SK-MEL-5 (cell line): ENCODE measurements around the gene SLC6A17. TPM values are rescaled to one million over a fixed set of nuclear protein-coding genes. Genes with fewer than 3 reads are reported as not detected.
A peak's percentile ranks its signal among the peaks of the same experiment; 100 is the strongest.

ENCODE experiments used
- DNase-seq: peaks from one replicate; pipeline ENCODE4 v3.0.0-alpha.2; 2016; ENCODE audit warnings: low read depth, low spot score
- in situ Hi-C: cut with HindIII; loops from 2 replicates; pipeline ENCODE4 v1.10.0; 2016; ENCODE audit warnings: low sequenced_read_pairs, high pct_unique_total_duplicates, low pct_unique_long_range_greater_than_20kb
- total RNA-seq: library from RNA; depleted of rRNA; stranded (reverse); fragments of >200 nt; shearing (Covaris generic); gene quantifications from 2 replicates; pipeline ENCODE4 v1.2.3, GENCODE V29; 2014

Gene SLC6A17
- total RNA-seq, 1 experiment from 2014 or later = 5.7 TPM

GRCh38 chr1:110224240-110224995 is 74.1 kb downstream of the SLC6A17 start:
- no peak for DNase-seq
- in situ Hi-C loops = no loop called here

- no peak for DNase-seq
- in situ Hi-C loops = no loop called here
Measured at GRCh38 chr1:110225212-110225611, 74.9 kb downstream of the SLC6A17 start.

GRCh38 chr1:110225756-110226404 is 75.6 kb downstream of the SLC6A17 start:
- in situ Hi-C loops = no loop called here
- DNase-seq = no peak

- DNase-seq = no peak
- in situ Hi-C loops = no loop called here
Measured at GRCh38 chr1:110227774-110228173, 77.5 kb downstream of the SLC6A17 start.

- in situ Hi-C loops = no loop called here
- no peak for DNase-seq
Measured at GRCh38 chr1:110228381-110228780, 78.1 kb downstream of the SLC6A17 start.

- no peak for DNase-seq
- in situ Hi-C loops = no loop called here
Measured at GRCh38 chr1:110228869-110229268, 78.6 kb downstream of the SLC6A17 start.

- in situ Hi-C loops = no loop called here
Measured at GRCh38 chr1:110229348-110230001, 79.2 kb downstream of the SLC6A17 start.

GRCh38 chr1:110230381-110231199 is 80.3 kb downstream of the SLC6A17 start:
- in situ Hi-C loops = no loop called here
- DNase-seq = no peak

More at GRCh38 chr1:110229348-110230001, 79.2 kb downstream of the SLC6A17 start:
- DNase-seq = no peak

- no peak for DNase-seq
- in situ Hi-C loops = no loop called here
Measured at GRCh38 chr1:110233861-110234260, 83.6 kb downstream of the SLC6A17 start.

- in situ Hi-C loops = no loop called here
- DNase-seq = no peak
Measured at GRCh38 chr1:110234691-110235090, 84.4 kb downstream of the SLC6A17 start.

GRCh38 chr1:110235181-110235833 is 85.0 kb downstream of the SLC6A17 start:
- DNase-seq = no peak
- in situ Hi-C loops = no loop called here

GRCh38 chr1:110235834-110236682 is 85.8 kb downstream of the SLC6A17 start:
- peak; percentile 30 for DNase-seq
- in situ Hi-C loops = no loop called here

- in situ Hi-C loops = no loop called here
- DNase-seq = no peak
Measured at GRCh38 chr1:110237386-110238152, 87.3 kb downstream of the SLC6A17 start.

- no peak for DNase-seq
- in situ Hi-C loops = no loop called here
Measured at GRCh38 chr1:110239441-110240430, 89.4 kb downstream of the SLC6A17 start.
